Measurements from ENCODE around the gene CAMK4.

GRCh38 chr5:111537141-111538024 lies 313.2 kb downstream of the CAMK4 start:
- TF ChIP-seq GATA2 (IDR thresholded peaks at IDR 0.05; ENCODE audit: low read depth, low read length) (no peak), GATA3 (IDR thresholded peaks at IDR 0.05; ENCODE audit: low read depth, low read length) (no peak)
